Astrocyte of the cerebellum (primary cell): ENCODE results near the gene CCDC177.

ENCODE experiments used
- DNase-seq: peaks from one replicate; pipeline ENCODE4 v3.0.0-alpha.2; 2011; ENCODE audit warnings: low read depth
- H3K4me3 ChIP-seq: 2 replicates; pipeline ENCODE4 v1.5.1; 2011; ENCODE audit warnings: mild to moderate bottlenecking, low read depth, low read length, moderate library complexity
- CTCF ChIP-seq: IDR thresholded peaks from 2 replicates; pipeline ENCODE4 v1.5.1; 2012; ENCODE audit warnings: low read length, low read depth, moderate library complexity, mild to moderate bottlenecking; ENCODE audit errors: missing control alignments
- in situ Hi-C: cut with HindIII; loops from 2 replicates; pipeline ENCODE4 v1.10.0; 2017; ENCODE audit warnings: low sequenced_read_pairs

The CCDC177 gene

DNA sequence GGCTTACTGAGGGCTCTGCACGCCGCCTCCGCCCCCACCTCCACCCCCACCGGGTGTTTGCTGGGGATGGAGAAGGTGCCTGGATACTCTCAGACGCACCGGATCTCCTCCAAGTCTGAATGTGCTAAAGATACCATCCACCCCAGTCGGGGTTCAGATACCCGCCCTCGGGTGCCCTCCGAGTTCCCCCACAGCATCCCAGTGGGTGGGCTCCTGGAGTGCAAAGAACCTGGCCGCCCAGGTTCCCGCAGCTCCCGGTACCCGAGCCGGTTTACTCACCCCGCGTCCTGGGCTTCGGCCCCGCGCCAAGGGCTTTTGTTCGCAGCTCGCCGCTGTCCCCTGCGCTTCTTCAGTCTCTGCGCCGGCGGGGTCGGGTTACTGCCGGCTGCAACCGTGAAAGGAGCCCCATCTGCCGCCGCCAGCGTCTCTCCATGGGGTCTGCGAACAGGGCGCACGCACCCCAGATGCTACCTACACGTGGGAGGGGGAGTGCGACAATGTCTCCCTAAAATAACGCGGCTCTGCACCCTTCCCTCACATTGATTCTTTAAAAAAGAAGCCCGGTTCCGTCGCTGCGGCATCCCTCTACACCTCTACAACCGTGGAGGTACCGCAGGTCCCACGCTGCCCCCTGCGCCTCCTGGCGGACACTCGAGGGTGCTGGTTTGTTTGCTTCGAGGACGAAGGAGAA, at the start of gene CCDC177:
TSS of gene CCDC177 (minus strand) at position 609 of the 691 bp plus-strand sequence. CDS start 1,249 bp downstream, outside the sequence.
- H3K4me3 ChIP-seq = peak within 1 kb of the TSS; percentile 34
- peak; percentile 98 for TF ChIP-seq CTCF
- no peak for DNase-seq
- in situ Hi-C loops = no loop called here

DNA sequence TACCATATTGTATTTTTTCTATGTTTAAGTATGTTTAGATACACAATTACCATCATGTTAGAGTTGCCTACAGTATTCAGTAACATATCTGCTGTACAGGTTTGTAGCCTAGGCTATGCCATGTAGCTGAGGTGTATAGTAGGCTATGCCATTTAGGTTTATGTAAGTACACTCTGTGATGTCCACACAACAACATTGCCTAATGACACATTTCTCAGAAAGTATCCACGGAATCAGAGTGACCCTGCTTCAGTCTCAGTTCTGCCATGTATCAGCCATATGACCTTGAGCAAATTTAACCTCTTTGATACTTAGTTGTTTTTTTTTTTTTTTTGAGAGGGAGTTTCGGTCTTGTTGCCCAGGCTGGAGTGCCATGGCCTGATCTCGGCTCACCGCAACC, 49.5 kb upstream of the CCDC177 start:
- DNase-seq = no peak
- in situ Hi-C loops = no loop called here
- TF ChIP-seq CTCF = no peak
- H3K4me3 ChIP-seq = no peak overlapping the region

GRCh38 chr14:69620981-69621380, 46.3 kb upstream of the CCDC177 start:
- H3K4me3 ChIP-seq = no peak overlapping the region
- in situ Hi-C loops = no loop called here
- DNase-seq = no peak
- TF ChIP-seq CTCF = no peak

DNA sequence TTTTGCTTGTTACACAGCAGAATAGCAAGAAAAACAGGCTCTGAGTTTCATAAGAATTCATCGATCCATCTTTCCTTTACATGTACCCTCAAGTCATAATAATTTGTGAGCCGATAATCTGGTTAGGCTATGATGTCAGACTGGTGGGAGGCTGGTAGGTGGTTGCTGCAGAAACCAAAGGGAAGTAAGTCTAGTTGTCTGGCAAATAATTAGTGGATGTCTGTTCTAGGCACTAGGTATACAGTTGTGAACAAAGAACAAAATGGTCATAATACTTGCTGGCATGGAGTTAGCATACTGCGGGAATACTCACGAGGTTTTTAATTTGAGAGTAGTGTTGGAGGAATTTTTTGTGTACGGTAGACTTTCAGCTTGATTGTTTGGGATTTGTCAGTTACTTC, 45.5 kb upstream of the CCDC177 start:
- no peak for DNase-seq
- H3K4me3 ChIP-seq = no peak overlapping the region
- TF ChIP-seq CTCF = no peak
- in situ Hi-C loops = no loop called here

DNA sequence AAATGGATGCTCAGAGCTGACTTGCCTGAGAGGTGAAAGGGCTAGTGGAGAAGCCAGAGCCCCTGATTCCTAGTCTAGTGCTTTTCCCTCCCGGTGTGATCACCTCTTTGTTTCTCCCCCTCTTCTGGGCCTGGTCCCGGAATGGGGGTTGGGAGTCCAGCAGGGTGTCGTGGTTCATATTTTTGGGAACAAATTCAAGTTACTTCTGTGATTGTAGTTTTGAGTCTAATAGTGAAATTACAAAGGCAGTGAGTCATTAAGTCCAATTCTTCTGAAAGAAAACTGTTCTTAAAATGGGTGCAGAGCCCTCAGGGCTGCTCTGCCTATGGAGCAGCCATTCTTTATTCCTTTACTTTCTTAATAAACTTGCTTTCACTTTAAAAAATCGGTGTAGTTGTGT, 44.3 kb upstream of the CCDC177 start:
- H3K4me3 ChIP-seq = no peak overlapping the region
- no peak for DNase-seq
- in situ Hi-C loops = no loop called here
- TF ChIP-seq CTCF = no peak

- in situ Hi-C loops = no loop called here
- H3K4me3 ChIP-seq = no peak overlapping the region
- DNase-seq = no peak
- no peak for TF ChIP-seq CTCF
Observed at GRCh38 chr14:69617796-69618195, 43.1 kb upstream of the CCDC177 start.
